ENCODE results near the gene NAPSA. TPM values are rescaled to one million over a fixed set of nuclear protein-coding genes. Genes with fewer than 3 reads are reported as not detected.

NAPSA gene
- polyA plus RNA-seq, 1 donor (not counting 4 experiments of a cell fraction or from before 2014, with no cell fraction given) = 0.94 TPM

DNA sequence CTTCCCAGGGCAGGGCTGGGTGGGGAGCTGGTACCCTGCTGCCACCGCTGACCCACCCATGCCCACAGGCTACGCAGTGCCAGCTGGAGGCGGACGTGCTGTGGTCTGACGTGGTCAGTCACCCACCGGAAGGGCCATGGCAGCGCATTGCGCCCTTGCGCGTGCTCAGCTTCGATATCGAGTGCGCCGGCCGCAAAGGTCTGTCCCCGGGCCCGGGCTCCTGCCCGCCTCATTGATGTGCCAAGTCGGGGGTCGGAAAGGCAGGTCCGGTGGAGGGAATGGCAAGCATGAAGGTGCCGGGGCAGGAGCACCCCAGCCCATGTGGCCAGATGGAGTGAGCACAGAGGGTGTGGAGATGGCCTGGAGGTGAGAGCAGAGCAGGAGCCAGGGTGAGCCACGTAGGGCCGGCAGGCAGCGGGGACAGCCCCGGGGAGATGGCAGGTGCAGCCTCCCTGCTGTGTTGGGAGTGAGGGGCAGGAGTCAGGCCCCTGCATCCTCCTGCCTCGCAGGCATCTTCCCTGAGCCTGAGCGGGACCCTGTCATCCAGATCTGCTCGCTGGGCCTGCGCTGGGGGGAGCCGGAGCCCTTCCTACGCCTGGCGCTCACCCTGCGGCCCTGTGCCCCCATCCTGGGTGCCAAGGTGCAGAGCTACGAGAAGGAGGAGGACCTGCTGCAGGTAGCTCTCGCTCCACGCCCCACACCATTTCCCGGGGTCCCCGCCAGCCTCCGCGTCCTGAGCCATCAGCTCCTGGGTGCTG lies 37.3 kb upstream of the NAPSA start:
- DNase-seq (ENCODE audit: low read depth, low spot score) (no peak), FAIRE-seq (no peak)
- Histone ChIP-seq H2AFZ (ENCODE audit: control insufficient read depth, low read length) (no peak overlapping the region), H3K9me1 (ENCODE audit: control insufficient read depth, extremely low read depth, insufficient read depth, low read length) (no peaks in the 10 kb centered on the region), H3K4me3 (ENCODE audit: control insufficient read depth in 2 of 3, extremely low read depth in 1 of 3, insufficient read depth in 2 of 3, low read depth in 1 of 3, low read length in 3 of 3) (no peak overlapping the region), H3K79me2 (ENCODE audit: control insufficient read depth, insufficient read depth, low read length) (peaks cover 6% of the 10 kb centered on the region), H3K4me2 (ENCODE audit: control insufficient read depth, extremely low read depth, insufficient read depth, low read depth, low read length) (no peak overlapping the region), H4K20me1 (ENCODE audit: control insufficient read depth, extremely low read depth, insufficient read depth, low read length) (no peaks in the 10 kb centered on the region), H3K27me3 (ENCODE audit: control insufficient read depth, extremely low read depth, insufficient read depth, low read length) (no peaks in the 10 kb centered on the region), H3K4me1 (ENCODE audit: control insufficient read depth, extremely low read depth, insufficient read depth, low read length) (no peaks in the 10 kb centered on the region), H3K36me3 (ENCODE audit: control insufficient read depth in 2 of 2, extremely low read depth in 1 of 2, insufficient read depth in 2 of 2, low read length in 2 of 2) (peaks cover 0 to 11% of the 10 kb centered on the region in 2 experiments), H3K9me3 (ENCODE audit: control insufficient read depth, low read depth, low read length) (no peaks in the 10 kb centered on the region), H3K27ac (ENCODE audit: control insufficient read depth, insufficient read depth, low read length) (no peak overlapping the region), H3K9ac (ENCODE audit: control insufficient read depth, extremely low read depth, insufficient read depth, low read length) (no peak overlapping the region)
- dilution Hi-C loops (cut with MboI; ENCODE audit: extremely low pct_ligation_motif_present, low sequenced_read_pairs) = no loop called here
- no peak for TF ChIP-seq EZH2 (IDR thresholded peaks at IDR 0.05; ENCODE audit: low read length)
- TF ChIP-seq, protein P1, sequence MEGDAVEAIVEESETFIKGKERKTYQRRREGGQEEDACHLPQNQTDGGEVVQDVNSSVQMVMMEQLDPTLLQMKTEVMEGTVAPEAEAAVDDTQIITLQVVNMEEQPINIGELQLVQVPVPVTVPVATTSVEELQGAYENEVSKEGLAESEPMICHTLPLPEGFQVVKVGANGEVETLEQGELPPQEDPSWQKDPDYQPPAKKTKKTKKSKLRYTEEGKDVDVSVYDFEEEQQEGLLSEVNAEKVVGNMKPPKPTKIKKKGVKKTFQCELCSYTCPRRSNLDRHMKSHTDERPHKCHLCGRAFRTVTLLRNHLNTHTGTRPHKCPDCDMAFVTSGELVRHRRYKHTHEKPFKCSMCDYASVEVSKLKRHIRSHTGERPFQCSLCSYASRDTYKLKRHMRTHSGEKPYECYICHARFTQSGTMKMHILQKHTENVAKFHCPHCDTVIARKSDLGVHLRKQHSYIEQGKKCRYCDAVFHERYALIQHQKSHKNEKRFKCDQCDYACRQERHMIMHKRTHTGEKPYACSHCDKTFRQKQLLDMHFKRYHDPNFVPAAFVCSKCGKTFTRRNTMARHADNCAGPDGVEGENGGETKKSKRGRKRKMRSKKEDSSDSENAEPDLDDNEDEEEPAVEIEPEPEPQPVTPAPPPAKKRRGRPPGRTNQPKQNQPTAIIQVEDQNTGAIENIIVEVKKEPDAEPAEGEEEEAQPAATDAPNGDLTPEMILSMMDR (optimal IDR thresholded peaks at IDR 0.05 in 1 of 3, IDR thresholded peaks at IDR 0.05 in 1 of 3, conservative IDR thresholded peaks at IDR 0.05 in 1 of 3; ENCODE audit: extremely low read depth in 1 of 3, insufficient read depth in 2 of 3, low read length in 3 of 3) = no peak

DNA sequence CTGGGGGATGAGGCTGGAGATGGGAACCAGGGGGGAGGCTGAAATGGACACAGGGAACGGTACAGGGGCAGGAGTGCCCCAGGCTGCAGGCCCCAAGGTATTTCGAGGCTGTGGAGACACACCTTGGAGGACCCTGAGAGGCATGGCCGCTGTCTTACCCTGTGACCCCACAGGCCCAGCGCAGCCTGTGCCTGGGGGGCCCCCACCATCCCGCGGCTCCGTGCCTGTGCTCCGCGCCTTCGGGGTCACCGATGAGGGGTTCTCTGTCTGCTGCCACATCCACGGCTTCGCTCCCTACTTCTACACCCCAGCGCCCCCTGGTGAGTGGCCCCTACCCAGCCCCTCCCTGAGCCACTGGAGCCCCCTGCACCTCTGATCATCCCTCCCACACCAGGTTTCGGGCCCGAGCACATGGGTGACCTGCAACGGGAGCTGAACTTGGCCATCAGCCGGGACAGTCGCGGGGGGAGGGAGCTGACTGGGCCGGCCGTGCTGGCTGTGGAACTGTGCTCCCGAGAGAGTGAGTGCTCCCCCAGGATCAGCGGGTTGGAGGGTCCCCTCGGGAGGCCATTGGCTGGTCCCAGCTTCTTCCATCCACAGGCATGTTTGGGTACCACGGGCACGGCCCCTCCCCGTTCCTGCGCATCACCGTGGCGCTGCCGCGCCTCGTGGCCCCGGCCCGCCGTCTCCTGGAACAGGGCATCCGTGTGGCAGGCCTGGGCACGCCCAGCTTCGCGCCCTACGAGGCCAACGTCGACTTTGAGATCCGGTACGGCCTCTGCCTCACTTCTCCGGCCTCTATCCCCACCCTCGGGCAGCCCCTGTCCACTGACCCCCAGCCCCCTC lies 36.4 kb upstream of the NAPSA start:
- dilution Hi-C loops (cut with MboI; ENCODE audit: extremely low pct_ligation_motif_present, low sequenced_read_pairs) = no loop called here
- FAIRE-seq (no peak), DNase-seq (ENCODE audit: low read depth, low spot score) (no peak)
- H3K4me3 ChIP-seq (ENCODE audit: control insufficient read depth in 2 of 3, extremely low read depth in 1 of 3, insufficient read depth in 2 of 3, low read depth in 1 of 3, low read length in 3 of 3) = no peak overlapping the region
- H3K4me2 ChIP-seq (ENCODE audit: control insufficient read depth, extremely low read depth, insufficient read depth, low read depth, low read length) = no peak overlapping the region
- H3K79me2 ChIP-seq (ENCODE audit: control insufficient read depth, insufficient read depth, low read length) = peaks cover 6% of the 10 kb centered on the region
- H3K36me3 ChIP-seq (ENCODE audit: control insufficient read depth in 2 of 2, extremely low read depth in 1 of 2, insufficient read depth in 2 of 2, low read length in 2 of 2) = peaks cover 0 to 11% of the 10 kb centered on the region in 2 experiments
- no peak overlapping the region for H3K27ac ChIP-seq (ENCODE audit: control insufficient read depth, insufficient read depth, low read length)
- no peaks in the 10 kb centered on the region for H3K9me1 ChIP-seq (ENCODE audit: control insufficient read depth, extremely low read depth, insufficient read depth, low read length)
- no peaks in the 10 kb centered on the region for H3K9me3 ChIP-seq (ENCODE audit: control insufficient read depth, low read depth, low read length)
- no peak overlapping the region for H3K9ac ChIP-seq (ENCODE audit: control insufficient read depth, extremely low read depth, insufficient read depth, low read length)
- H2AFZ ChIP-seq (ENCODE audit: control insufficient read depth, low read length) = no peak overlapping the region
- H4K20me1 ChIP-seq (ENCODE audit: control insufficient read depth, extremely low read depth, insufficient read depth, low read length) = no peaks in the 10 kb centered on the region
- TF ChIP-seq, protein P1 (optimal IDR thresholded peaks at IDR 0.05 in 1 of 3, IDR thresholded peaks at IDR 0.05 in 1 of 3, conservative IDR thresholded peaks at IDR 0.05 in 1 of 3; ENCODE audit: extremely low read depth in 1 of 3, insufficient read depth in 2 of 3, low read length in 3 of 3) = no peak
- no peak for TF ChIP-seq EZH2 (IDR thresholded peaks at IDR 0.05; ENCODE audit: low read length)
- H3K27me3 ChIP-seq (ENCODE audit: control insufficient read depth, extremely low read depth, insufficient read depth, low read length) = no peaks in the 10 kb centered on the region
- no peaks in the 10 kb centered on the region for H3K4me1 ChIP-seq (ENCODE audit: control insufficient read depth, extremely low read depth, insufficient read depth, low read length)
